Lung (tissue), 12 donors: Measurements from ENCODE around the gene SDCBP2. TPM values are rescaled to one million over a fixed set of nuclear protein-coding genes. Genes with fewer than 3 reads are reported as not detected.

Source experiments
- ATAC-seq: fragments of 200-7000 bp; cut with Tn5 transposase; one replicate; pipeline ENCODE4 v1.9.1; 2020; ENCODE audit warnings: moderate number of reproducible peaks; ENCODE audit not compliant: insufficient read depth, low FRiP score
- DNase-seq, 3 donors: peaks; one replicate each; pipeline ENCODE4 v3.0.0-alpha.2; 2013 to 2017
- H3K27ac ChIP-seq, 2 donors: one replicate each; pipeline ENCODE4 v1.5.1; 2013; ENCODE audit warnings: mild to moderate bottlenecking in 2 of 2, moderate library complexity in 2 of 2, control low read depth in 1 of 2, inconsistent platforms in 1 of 2, low read depth in 1 of 2, low read length in 1 of 2
- H3K27me3 ChIP-seq, 3 donors: one replicate each; pipeline ENCODE4 v1.5.1; 2013; ENCODE audit warnings: low read length in 2 of 3; ENCODE audit not compliant: control insufficient read depth in 3 of 3, insufficient read depth in 3 of 3
- H3K36me3 ChIP-seq, 4 donors: one replicate each; pipeline ENCODE4 v1.5.1; 2013; ENCODE audit warnings: low read length in 4 of 4, mild to moderate bottlenecking in 1 of 4, moderate library complexity in 1 of 4; ENCODE audit not compliant: control insufficient read depth in 4 of 4, insufficient read depth in 4 of 4
- H3K4me1 ChIP-seq, 5 donors: one replicate each; pipeline ENCODE4 v1.5.1; 2013; ENCODE audit warnings: low read length in 5 of 5, mild to moderate bottlenecking in 2 of 5, moderate library complexity in 1 of 5; ENCODE audit not compliant: control insufficient read depth in 5 of 5, insufficient read depth in 5 of 5
- H3K4me3 ChIP-seq: one replicate; pipeline ENCODE4 v1.5.1; 2013; ENCODE audit warnings: mild to moderate bottlenecking, control low read depth, moderate library complexity
- H3K9ac ChIP-seq, 2 donors: one replicate each; pipeline ENCODE4 v1.5.1; 2013; ENCODE audit warnings: low read length in 2 of 2, control low read depth in 1 of 2; ENCODE audit not compliant: insufficient read depth in 1 of 2
- H3K9me3 ChIP-seq, 4 donors: one replicate each; pipeline ENCODE4 v1.5.1; 2013; ENCODE audit warnings: low read length in 3 of 4, mild to moderate bottlenecking in 1 of 4, moderate library complexity in 1 of 4; ENCODE audit not compliant: control insufficient read depth in 4 of 4, insufficient read depth in 3 of 4
- WGBS, 2 donors: extraction: QIAGEN DNeasy Blood & Tissue Kit; methylation state at CpG; one replicate each; pipeline ENCODE4 v1.1.7; 2013; 5-methylcytosine and 5-hydroxymethylcytosine counted together
- polyA plus RNA-seq, 2 donors: library from polyadenylated mRNA; stranded (reverse); fragments of 200-250 nt; gene quantifications; one replicate each; pipeline ENCODE4 v1.2.1, GENCODE V29; 2013
- total RNA-seq, 2 donors: library from RNA; depleted of rRNA in 1 of 2; stranded (reverse); fragments of >200 nt in 1 of 2; gene quantifications; one replicate each; pipeline ENCODE4 v1.2.1, GENCODE V29; 2014 to 2021
- TF ChIP-seq, protein P1 (sequence below): IDR thresholded peaks from 2 replicates; pipeline ENCODE4 v1.5.1; 2012; ENCODE audit warnings: mild to moderate bottlenecking; ENCODE audit errors: control extremely low read depth, extremely low read depth
- donor health status: control.
- donor health status: control.
- donor health status: Bipolar disorder and iron deficiency.
- donor health status: healthy.
- donor health status: DM: yes; HTN: yes; CAD: no.

SDCBP2 gene
- total and polyA plus RNA-seq, 4 donors: 3.5 to 18.1 (median 12.5) TPM

DNA sequence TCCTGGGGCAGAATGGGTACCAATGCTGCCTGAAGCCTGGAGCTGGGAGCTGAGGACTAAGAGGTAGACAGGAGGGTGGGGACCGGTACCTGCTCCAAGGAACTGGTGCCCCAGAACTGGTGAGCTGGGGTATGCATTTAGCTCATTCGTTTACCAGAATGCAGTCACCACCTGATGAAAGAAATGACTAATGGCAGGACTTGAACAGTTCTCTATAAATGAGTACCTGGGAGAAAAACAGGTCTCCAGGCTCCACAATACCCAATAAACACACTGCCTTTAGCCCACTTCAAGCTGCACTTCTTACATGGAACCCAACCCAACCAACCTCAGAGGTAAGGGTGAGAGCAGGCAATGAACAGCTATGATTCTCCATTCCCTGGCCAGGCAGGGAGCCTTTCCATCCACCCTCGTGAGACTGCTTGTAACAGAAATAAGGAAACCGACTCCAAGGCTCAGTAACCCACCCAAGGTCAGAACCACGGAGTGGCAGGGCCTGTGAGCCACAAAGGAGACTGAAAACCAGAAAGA lies 48.5 kb upstream of the SDCBP2 start:
- H3K27ac ChIP-seq: peak overlapping the region; percentile 18 to 58
- H3K4me3 ChIP-seq: no peak overlapping the region
- no peak for ATAC-seq
- peaks cover 0 to 50% (median 3%) of the 10 kb centered on the region in 5 donors for H3K4me1 ChIP-seq
- WGBS, 2 donors: 66 to 70% methylated on average over 5 of the region's 5 CpGs
- no peak for DNase-seq
- TF ChIP-seq, protein P1, sequence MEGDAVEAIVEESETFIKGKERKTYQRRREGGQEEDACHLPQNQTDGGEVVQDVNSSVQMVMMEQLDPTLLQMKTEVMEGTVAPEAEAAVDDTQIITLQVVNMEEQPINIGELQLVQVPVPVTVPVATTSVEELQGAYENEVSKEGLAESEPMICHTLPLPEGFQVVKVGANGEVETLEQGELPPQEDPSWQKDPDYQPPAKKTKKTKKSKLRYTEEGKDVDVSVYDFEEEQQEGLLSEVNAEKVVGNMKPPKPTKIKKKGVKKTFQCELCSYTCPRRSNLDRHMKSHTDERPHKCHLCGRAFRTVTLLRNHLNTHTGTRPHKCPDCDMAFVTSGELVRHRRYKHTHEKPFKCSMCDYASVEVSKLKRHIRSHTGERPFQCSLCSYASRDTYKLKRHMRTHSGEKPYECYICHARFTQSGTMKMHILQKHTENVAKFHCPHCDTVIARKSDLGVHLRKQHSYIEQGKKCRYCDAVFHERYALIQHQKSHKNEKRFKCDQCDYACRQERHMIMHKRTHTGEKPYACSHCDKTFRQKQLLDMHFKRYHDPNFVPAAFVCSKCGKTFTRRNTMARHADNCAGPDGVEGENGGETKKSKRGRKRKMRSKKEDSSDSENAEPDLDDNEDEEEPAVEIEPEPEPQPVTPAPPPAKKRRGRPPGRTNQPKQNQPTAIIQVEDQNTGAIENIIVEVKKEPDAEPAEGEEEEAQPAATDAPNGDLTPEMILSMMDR: no peak
- H3K9me3 ChIP-seq: no peaks in the 10 kb centered on the region
- peaks cover 0 to 8% (median 6%) of the 10 kb centered on the region in 4 donors for H3K36me3 ChIP-seq
- no peaks in the 10 kb centered on the region for H3K27me3 ChIP-seq
- H3K9ac ChIP-seq: no peak overlapping the region

DNA sequence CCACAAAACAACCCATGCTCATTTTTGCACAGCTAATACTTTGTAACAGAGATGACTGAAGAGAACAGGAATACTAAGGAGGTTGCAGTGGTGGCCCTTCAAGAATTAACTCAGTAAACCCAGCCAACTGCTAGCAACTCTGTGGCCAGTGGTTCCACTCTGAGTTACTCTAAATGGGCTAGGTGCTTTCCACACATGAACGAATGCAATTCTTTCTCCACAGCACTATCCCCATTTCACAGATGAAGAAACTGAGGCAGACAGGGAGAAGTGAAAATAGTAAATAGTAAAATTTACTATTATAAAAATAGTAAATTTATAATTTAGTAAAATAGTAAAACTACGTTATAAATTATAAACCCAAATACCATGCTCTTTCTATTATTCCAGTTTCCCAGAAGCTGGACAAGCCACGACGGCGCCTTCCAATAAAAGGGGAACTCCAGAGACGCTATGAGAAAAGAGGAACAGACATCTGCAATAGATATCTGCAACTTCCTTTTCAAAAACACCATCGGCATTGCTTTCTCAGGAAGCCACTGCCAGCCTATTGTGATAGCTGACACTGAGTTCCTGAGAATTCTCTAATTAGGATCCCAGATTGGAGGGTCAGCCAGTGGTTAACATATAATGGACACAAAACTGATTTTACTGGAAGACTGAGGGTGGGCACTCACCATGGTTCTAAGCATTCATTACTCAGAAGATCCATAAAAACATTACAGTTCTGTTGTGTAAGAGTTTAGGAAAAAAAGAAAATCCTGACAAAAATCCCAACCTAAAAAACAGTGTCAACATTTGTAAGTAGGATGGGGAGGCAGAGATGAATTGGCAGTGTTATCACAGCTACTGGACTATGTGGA lies 47.7 kb upstream of the SDCBP2 start:
- Histone ChIP-seq H3K4me3 (no peak overlapping the region), H3K27me3 (no peaks in the 10 kb centered on the region), H3K36me3 (peaks cover 3 to 11% (median 7%) of the 10 kb centered on the region in 4 donors), H3K9ac (no peak overlapping the region), H3K4me1 (peaks cover 0 to 45% (median 3%) of the 10 kb centered on the region in 5 donors), H3K27ac (peak overlapping the region; percentile 42 to 66), H3K9me3 (no peaks in the 10 kb centered on the region)
- DNase-seq: no peak
- 28 to 43% methylated on average over 7 of the region's 7 CpGs for WGBS, 2 donors
- TF ChIP-seq, protein P1: no peak
- ATAC-seq: no peak

DNA sequence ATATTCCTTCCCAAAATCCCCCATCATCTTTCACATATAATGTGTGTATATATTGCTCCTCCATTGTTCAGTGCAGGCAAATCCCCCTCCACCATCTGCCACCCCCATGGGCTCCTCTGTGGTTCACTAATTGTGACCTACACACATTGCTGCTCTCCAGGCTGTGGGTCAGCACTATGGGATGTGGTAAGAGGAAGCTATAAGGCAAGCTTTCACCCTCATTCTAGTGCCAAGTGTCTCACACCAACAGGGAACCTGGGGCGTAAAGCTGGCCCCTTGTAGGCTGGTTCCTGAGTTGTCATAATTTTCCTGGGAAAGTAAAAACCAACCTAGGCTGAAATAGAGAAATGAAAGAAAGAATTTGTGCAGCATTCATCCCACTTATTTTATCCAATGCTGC lies 47.1 kb upstream of the SDCBP2 start:
- no peaks in the 10 kb centered on the region for H3K9me3 ChIP-seq
- TF ChIP-seq, protein P1: no peak
- peaks cover 3 to 15% (median 11%) of the 10 kb centered on the region in 4 donors for H3K36me3 ChIP-seq
- 33 to 60% methylated on average over 1 of the region's 1 CpG for WGBS, 2 donors
- no peaks in the 10 kb centered on the region for H3K27me3 ChIP-seq
- H3K27ac ChIP-seq: peak overlapping the region; percentile 54 to 66
- no peak for ATAC-seq
- H3K4me1 ChIP-seq: peaks cover 0 to 50% (median 0%) of the 10 kb centered on the region in 5 donors
- H3K9ac ChIP-seq: no peak overlapping the region
- no peak overlapping the region for H3K4me3 ChIP-seq
- no peak for DNase-seq
